Measurements from ENCODE around the gene WDFY3.

GRCh38 chr4:84895283-84895682 lies 71.2 kb downstream of the WDFY3 start:
- no peak for TF ChIP-seq CTCF (IDR thresholded peaks at IDR 0.05)
- TF ChIP-seq MAX (IDR thresholded peaks at IDR 0.05; ENCODE audit: low read depth): no peak
- TF ChIP-seq EZH2phosphoT487 (IDR thresholded peaks at IDR 0.05; ENCODE audit: borderline replicate concordance, low read depth): no peak
- TF ChIP-seq TAF1 (IDR thresholded peaks at IDR 0.05; ENCODE audit: borderline replicate concordance, low read depth, low read length): no peak
- TF ChIP-seq USF2 (IDR thresholded peaks at IDR 0.05; ENCODE audit: borderline replicate concordance, low read depth, low read length): no peak
- TF ChIP-seq RAD21 (IDR thresholded peaks at IDR 0.05; ENCODE audit: low read length): no peak
- no peak for TF ChIP-seq MXI1 (IDR thresholded peaks at IDR 0.05; ENCODE audit: low read depth, low read length)
- no peak for TF ChIP-seq YY1 (IDR thresholded peaks at IDR 0.05; ENCODE audit: low read depth)

Measured in SK-N-SH (cell line).